Activated T-cell treated with anti-CD3 and anti-CD28 coated beads, Interleukin-2, amount 50 U/mL, for 4 hours (primary cell): Measurements from ENCODE around the gene LRRC3. TPM values are rescaled to one million over a fixed set of nuclear protein-coding genes. Genes with fewer than 3 reads are reported as not detected.

Experiments used
- ATAC-seq, 2 donors: fragments of 200-7000 bp; cut with Tn5 transposase; one replicate each; pipeline ENCODE4 v1.10.0; 2021
- DNase-seq: peaks from one replicate; pipeline ENCODE4 v3.0.0-alpha.2; 2020
- H3K27me3 Mint-ChIP-seq: one replicate; pipeline ENCODE4 v1.8.0; 2021; ENCODE audit warnings: low read depth, mixed read lengths
- H3K36me3 Mint-ChIP-seq: one replicate; pipeline ENCODE4 v1.8.0; 2022; ENCODE audit warnings: mixed read lengths; ENCODE audit not compliant: insufficient read depth
- H3K4me1 Mint-ChIP-seq: one replicate; pipeline ENCODE4 v1.8.0; 2021; ENCODE audit warnings: low read depth, mixed read lengths
- H3K4me3 Mint-ChIP-seq: one replicate; pipeline ENCODE4 v1.8.0; 2021; ENCODE audit warnings: mild to moderate bottlenecking, moderate library complexity, mixed read lengths
- H3K9me3 Mint-ChIP-seq: one replicate; pipeline ENCODE4 v1.8.0; 2021; ENCODE audit warnings: mixed read lengths
- total RNA-seq, 3 donors: library from RNA; stranded (reverse); gene quantifications; one replicate each; pipeline ENCODE4 v1.2.1, GENCODE V29; 2021

The LRRC3 gene
- total RNA-seq, 3 donors from 2014 or later = 0.24 to 0.57 (median 0.35) TPM

- H3K4me3 Mint-ChIP-seq = no peak overlapping the region
- H3K27me3 Mint-ChIP-seq = no peaks in the 10 kb centered on the region
- H3K9me3 Mint-ChIP-seq = peaks cover 18% of the 10 kb centered on the region
- ATAC-seq (no peak), DNase-seq (no peak)
- H3K36me3 Mint-ChIP-seq = no peaks in the 10 kb centered on the region
- H3K4me1 Mint-ChIP-seq = no peaks in the 10 kb centered on the region
Observed at GRCh38 chr21:44431300-44431699, 24.0 kb upstream of the LRRC3 start.

- ATAC-seq (no peak), DNase-seq (no peak)
- Mint-ChIP-seq H3K36me3 (no peaks in the 10 kb centered on the region), H3K4me1 (no peaks in the 10 kb centered on the region), H3K4me3 (no peak overlapping the region), H3K9me3 (peaks cover 18% of the 10 kb centered on the region), H3K27me3 (no peaks in the 10 kb centered on the region)
Observed at GRCh38 chr21:44432841-44433790, 22.2 kb upstream of the LRRC3 start.

GRCh38 chr21:44433791-44434567 is 21.3 kb upstream of the LRRC3 start:
- Mint-ChIP-seq H3K27me3 (no peaks in the 10 kb centered on the region), H3K36me3 (no peaks in the 10 kb centered on the region), H3K9me3 (peaks cover 18% of the 10 kb centered on the region), H3K4me1 (no peaks in the 10 kb centered on the region), H3K4me3 (no peak overlapping the region)
- DNase-seq = no peak
- peak in 1 of 2 donors; percentile 37 for ATAC-seq

- Mint-ChIP-seq H3K36me3 (no peaks in the 10 kb centered on the region), H3K27me3 (no peaks in the 10 kb centered on the region), H3K9me3 (peaks cover 17% of the 10 kb centered on the region), H3K4me1 (no peaks in the 10 kb centered on the region), H3K4me3 (no peak overlapping the region)
- DNase-seq = no peak
- no peak for ATAC-seq
Observed at GRCh38 chr21:44434568-44434925, 20.8 kb upstream of the LRRC3 start.

GRCh38 chr21:44434936-44435635 is 20.2 kb upstream of the LRRC3 start:
- Mint-ChIP-seq H3K9me3 (peaks cover 12% of the 10 kb centered on the region), H3K4me3 (no peak overlapping the region), H3K36me3 (no peaks in the 10 kb centered on the region), H3K4me1 (no peaks in the 10 kb centered on the region), H3K27me3 (no peaks in the 10 kb centered on the region)
- ATAC-seq = no peak
- DNase-seq = no peak

GRCh38 chr21:44436111-44436611 is 19.1 kb upstream of the LRRC3 start:
- Mint-ChIP-seq H3K4me3 (no peak overlapping the region), H3K36me3 (no peaks in the 10 kb centered on the region), H3K9me3 (peaks cover 6% of the 10 kb centered on the region), H3K4me1 (no peaks in the 10 kb centered on the region), H3K27me3 (no peaks in the 10 kb centered on the region)
- ATAC-seq = no peak
- no peak for DNase-seq

- Mint-ChIP-seq H3K9me3 (peaks cover under 1% of the 10 kb centered on the region), H3K4me1 (no peaks in the 10 kb centered on the region), H3K4me3 (no peak overlapping the region), H3K27me3 (no peaks in the 10 kb centered on the region), H3K36me3 (no peaks in the 10 kb centered on the region)
- no peak for DNase-seq
- no peak for ATAC-seq
Observed at GRCh38 chr21:44436958-44437357, 18.4 kb upstream of the LRRC3 start.

- ATAC-seq = no peak
- Mint-ChIP-seq H3K9me3 (no peaks in the 10 kb centered on the region), H3K4me3 (no peak overlapping the region), H3K4me1 (no peaks in the 10 kb centered on the region), H3K36me3 (no peaks in the 10 kb centered on the region), H3K27me3 (no peaks in the 10 kb centered on the region)
- no peak for DNase-seq
Observed at GRCh38 chr21:44437371-44437695, 18.0 kb upstream of the LRRC3 start.

GRCh38 chr21:44437696-44438431 is 17.4 kb upstream of the LRRC3 start:
- H3K4me3 Mint-ChIP-seq = no peak overlapping the region
- H3K27me3 Mint-ChIP-seq = no peaks in the 10 kb centered on the region
- H3K4me1 Mint-ChIP-seq = no peaks in the 10 kb centered on the region
- no peaks in the 10 kb centered on the region for H3K36me3 Mint-ChIP-seq
- DNase-seq (no peak), ATAC-seq (no peak)
- no peaks in the 10 kb centered on the region for H3K9me3 Mint-ChIP-seq

GRCh38 chr21:44438531-44439210 is 16.6 kb upstream of the LRRC3 start:
- DNase-seq = no peak

GRCh38 chr21:44439211-44439600 is 16.1 kb upstream of the LRRC3 start:
- ATAC-seq = no peak
- Mint-ChIP-seq H3K4me1 (no peaks in the 10 kb centered on the region), H3K27me3 (no peaks in the 10 kb centered on the region), H3K36me3 (no peaks in the 10 kb centered on the region), H3K9me3 (no peaks in the 10 kb centered on the region), H3K4me3 (no peak overlapping the region)
- no peak for DNase-seq

More at GRCh38 chr21:44438531-44439210, 16.6 kb upstream of the LRRC3 start:
- H3K36me3 Mint-ChIP-seq = no peaks in the 10 kb centered on the region
- ATAC-seq = no peak
- no peak overlapping the region for H3K4me3 Mint-ChIP-seq
- no peaks in the 10 kb centered on the region for H3K27me3 Mint-ChIP-seq
- H3K4me1 Mint-ChIP-seq = no peaks in the 10 kb centered on the region
- no peaks in the 10 kb centered on the region for H3K9me3 Mint-ChIP-seq

GRCh38 chr21:44440241-44441040 is 14.9 kb upstream of the LRRC3 start:
- ATAC-seq = no peak
- H3K4me3 Mint-ChIP-seq = no peak overlapping the region
- no peaks in the 10 kb centered on the region for H3K27me3 Mint-ChIP-seq
- no peak for DNase-seq
- no peaks in the 10 kb centered on the region for H3K9me3 Mint-ChIP-seq
- no peaks in the 10 kb centered on the region for H3K4me1 Mint-ChIP-seq
- no peaks in the 10 kb centered on the region for H3K36me3 Mint-ChIP-seq

- no peaks in the 10 kb centered on the region for H3K36me3 Mint-ChIP-seq
- H3K27me3 Mint-ChIP-seq = no peaks in the 10 kb centered on the region
- H3K9me3 Mint-ChIP-seq = no peaks in the 10 kb centered on the region
- ATAC-seq (no peak), DNase-seq (no peak)
- H3K4me3 Mint-ChIP-seq = no peak overlapping the region
- H3K4me1 Mint-ChIP-seq = no peaks in the 10 kb centered on the region
Observed at GRCh38 chr21:44441041-44441400, 14.3 kb upstream of the LRRC3 start.
